Common myeloid progenitor, CD34-positive (primary cell): ENCODE measurements around the gene CALU.

ENCODE experiments used
- CTCF ChIA-PET: fragments of 350-600 bp; sonication (Branson Sonifier 250); formaldehyde crosslinking; loops from one replicate; lab custom pipeline; 2021; ENCODE audit warnings: antibody characterized with exemption; lab: Charles Lee
- POLR2A ChIA-PET: fragments of 350-600 bp; sonication (Branson Sonifier 250); formaldehyde crosslinking; loops from one replicate; lab custom pipeline; 2021; ENCODE audit warnings: antibody characterized with exemption; lab: Charles Lee
- DNase-seq, 3 donors: peaks; one replicate each; pipeline versions ENCODE4 v3.0.0 to v3.0.0-alpha.2; 2013
- H3K27ac ChIP-seq, 2 experiments: 1 replicate in 1 of 2; 2 replicates in 1 of 2; pipeline ENCODE4 v1.7.0; 2013; ENCODE audit warnings: inconsistent platforms in 2 of 2, low read length in 2 of 2, mild to moderate bottlenecking in 2 of 2, low read depth in 1 of 2, moderate library complexity in 1 of 2; ENCODE audit not compliant: severe bottlenecking in 2 of 2, insufficient read depth in 1 of 2, poor library complexity in 1 of 2
- H3K27me3 ChIP-seq, 5 experiments: replicated peaks in 2 of 5; 1 replicate in 3 of 5; 2 replicates in 2 of 5; pipeline versions ENCODE4 v1.6.1 to v1.7.0; 2013; ENCODE audit warnings: low read length in 4 of 5, mild to moderate bottlenecking in 2 of 5, moderate library complexity in 2 of 5, inconsistent platforms in 1 of 5; ENCODE audit not compliant: insufficient read depth in 5 of 5, control insufficient read depth in 4 of 5
- H3K36me3 ChIP-seq, 4 experiments: 1 replicate in 2 of 4; 2 replicates in 2 of 4; pipeline versions ENCODE4 v1.6.1 to v1.7.0; 2013; ENCODE audit warnings: low read length in 3 of 4, control low read depth in 1 of 4, mild to moderate bottlenecking in 1 of 4; ENCODE audit not compliant: control insufficient read depth in 4 of 4, insufficient read depth in 4 of 4
- H3K4me1 ChIP-seq, 4 experiments: 1 replicate in 3 of 4; 2 replicates in 1 of 4; pipeline versions ENCODE4 v1.6.1 to v1.7.1; 2013; ENCODE audit warnings: low read length in 3 of 4, mild to moderate bottlenecking in 3 of 4, control low read depth in 1 of 4, inconsistent platforms in 1 of 4, moderate library complexity in 1 of 4; ENCODE audit not compliant: control insufficient read depth in 4 of 4, insufficient read depth in 4 of 4; ENCODE audit errors: control extremely low read depth in 1 of 4
- H3K4me3 ChIP-seq, 7 experiments: 1 replicate in 4 of 7; 2 replicates in 3 of 7; pipeline versions ENCODE4 v1.5.1 to v1.7.0; 2013; ENCODE audit warnings: mild to moderate bottlenecking in 7 of 7, low read length in 6 of 7, moderate library complexity in 6 of 7, inconsistent platforms in 2 of 7, low read depth in 2 of 7, control low read depth in 1 of 7; ENCODE audit not compliant: insufficient read depth in 4 of 7, control insufficient read depth in 1 of 7; ENCODE audit errors: extremely low read depth in 1 of 7
- H3K9me3 ChIP-seq, 5 experiments: 1 replicate in 4 of 5; 2 replicates in 1 of 5; pipeline versions ENCODE4 v1.6.1 to v1.7.1; 2013; ENCODE audit warnings: low read length in 4 of 5, mild to moderate bottlenecking in 2 of 5, inconsistent platforms in 1 of 5, low read depth in 1 of 5, moderate library complexity in 1 of 5; ENCODE audit not compliant: control insufficient read depth in 4 of 5, insufficient read depth in 2 of 5; ENCODE audit errors: control extremely low read depth in 1 of 5
- WGBS: methylation state at CpG from one replicate; pipeline ENCODE4 v1.1.5; 2013; ENCODE audit not compliant: insufficient coverage; 5-methylcytosine and 5-hydroxymethylcytosine counted together

Gene CALU

DNA sequence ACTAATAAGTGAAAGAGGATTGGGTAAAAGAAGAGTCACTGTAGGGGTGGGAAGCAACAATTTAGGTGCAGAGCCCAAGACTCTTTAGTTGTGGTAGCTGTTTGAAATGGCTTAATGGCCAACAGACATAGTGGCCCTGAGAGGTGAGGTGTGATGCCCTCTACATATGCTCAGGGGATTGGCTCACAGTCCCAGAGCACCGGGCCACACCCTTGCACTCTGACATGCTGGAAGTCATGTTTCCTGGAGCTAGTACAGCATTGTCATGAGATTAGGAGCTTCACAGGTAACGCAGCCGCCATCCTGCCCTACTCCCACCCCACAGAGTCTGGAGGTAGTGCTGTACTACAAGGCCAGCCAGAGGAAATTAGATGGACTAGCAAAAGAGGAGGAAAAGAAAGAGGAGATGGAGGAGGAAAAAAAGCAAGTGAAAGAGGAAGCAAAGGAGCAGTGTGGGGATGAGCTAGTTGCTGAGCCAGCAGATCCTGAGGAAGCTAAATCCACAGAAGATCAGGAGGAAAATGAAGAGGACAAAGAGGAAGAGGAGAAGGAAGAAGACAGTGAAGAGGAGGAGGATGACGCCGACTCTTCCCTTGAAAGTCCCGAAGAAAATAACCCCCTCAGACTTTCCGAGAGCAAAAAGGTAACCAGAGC is 76.3 kb downstream of the CALU start:
- Histone ChIP-seq H3K4me3 (no peak overlapping the region), H3K36me3 (peaks cover 0 to 3% (median 0%) of the 10 kb centered on the region in 4 experiments), H3K27me3 (no peaks in the 10 kb centered on the region), H3K9me3 (no peaks in the 10 kb centered on the region), H3K27ac (no peak overlapping the region), H3K4me1 (peaks cover 0 to 11% (median 4%) of the 10 kb centered on the region in 4 experiments)
- ChIA-PET CTCF (interaction anchor here (1.0 to 1.9 kb wide), 2 partner anchors 10 to 16 kb away, joined by 3 to 5 read pairs; no protein-coding TSS in a partner anchor), POLR2A (interaction anchor here (0.7 kb wide), 1 partner anchor 1393 kb away, joined by 3 read pairs; no protein-coding TSS in a partner anchor)
- no peak for DNase-seq
- WGBS = 100% methylated on average over 6 of the region's 7 CpGs

DNA sequence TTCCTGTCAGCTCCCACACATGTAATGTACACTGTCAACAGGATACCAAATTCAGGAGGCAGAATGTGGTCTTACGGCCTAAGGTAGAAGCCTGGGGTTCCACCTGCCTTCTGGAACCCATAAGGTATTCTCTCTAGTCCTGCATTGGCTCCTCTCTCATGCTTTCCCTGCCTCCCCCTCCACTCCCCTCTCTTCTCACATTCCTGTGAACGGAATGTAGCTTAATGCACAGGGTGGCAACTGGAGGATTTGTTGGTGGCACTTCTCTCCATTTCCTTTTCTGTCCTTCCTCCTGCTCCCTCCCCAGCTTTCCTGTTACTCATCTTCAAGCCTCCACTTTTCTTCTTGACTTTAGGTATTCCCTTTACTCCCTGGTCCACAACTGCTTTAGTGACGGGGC is 79.5 kb downstream of the CALU start:
- POLR2A ChIA-PET = no interaction called here
- no peak for DNase-seq
- H3K36me3 ChIP-seq = no peaks in the 10 kb centered on the region
- H3K27ac ChIP-seq = no peak overlapping the region
- H3K9me3 ChIP-seq = no peaks in the 10 kb centered on the region
- CTCF ChIA-PET = interaction anchor here (1.2 to 1.5 kb wide), 2 partner anchors 12 to 16 kb away, joined by 3 to 4 read pairs; no protein-coding TSS in a partner anchor
- H3K4me1 ChIP-seq = no peaks in the 10 kb centered on the region
- WGBS = 100% methylated on average over 2 of the region's 3 CpGs
- H3K27me3 ChIP-seq = peaks cover 0 to 2% (median 0%) of the 10 kb centered on the region in 5 experiments
- no peak overlapping the region for H3K4me3 ChIP-seq
